Sigmoid colon (tissue), 7 donors: ENCODE results near the gene COL4A1. TPM values are rescaled to one million over a fixed set of nuclear protein-coding genes. Genes with fewer than 3 reads are reported as not detected.

ENCODE experiments used
- DNase-seq: peaks from one replicate; pipeline ENCODE4 v3.0.0-alpha.2; 2019
- H3K27ac ChIP-seq, 4 donors: fragments of 200-600 bp; sonication (generic); one replicate each; pipeline ENCODE4 v1.5.1; 2016 to 2019; ENCODE audit warnings: mild to moderate bottlenecking in 1 of 4
- H3K27me3 ChIP-seq, 3 donors: fragments of 200-600 bp; sonication (generic); one replicate each; pipeline ENCODE4 v1.5.1; 2019; ENCODE audit warnings: mild to moderate bottlenecking in 1 of 3
- H3K36me3 ChIP-seq, 4 donors: fragments of 200-600 bp; sonication (generic); one replicate each; pipeline ENCODE4 v1.5.1; 2016 to 2019
- H3K4me1 ChIP-seq, 4 donors: fragments of 200-600 bp; sonication (generic); one replicate each; pipeline ENCODE4 v1.5.1; 2017 to 2019
- H3K4me3 ChIP-seq, 4 donors: fragments of 200-600 bp; sonication (generic); one replicate each; pipeline ENCODE4 v1.5.1; 2017 to 2019; ENCODE audit warnings: mild to moderate bottlenecking in 2 of 4, moderate library complexity in 1 of 4
- H3K9me3 ChIP-seq, 4 donors: fragments of 200-600 bp in 3 of 4; sonication (generic) in 3 of 4; one replicate each; pipeline versions ENCODE4 v1.5.1 to v1.6.1; 2013 to 2019
- EP300 ChIP-seq, 4 donors: sonication (generic); formaldehyde crosslinking; IDR thresholded peaks; one replicate each; pipeline ENCODE4 v1.6.1; 2017; ENCODE audit warnings: antibody characterized with exemption in 4 of 4
- POLR2A ChIP-seq, 2 donors: fragments of 450-650 bp; IDR thresholded peaks; one replicate each; pipeline ENCODE4 v1.6.1; 2016; ENCODE audit warnings: antibody characterized with exemption in 2 of 2, mild to moderate bottlenecking in 2 of 2, moderate library complexity in 2 of 2
- POLR2AphosphoS5 ChIP-seq, 4 donors: sonication (generic); formaldehyde crosslinking; IDR thresholded peaks; one replicate each; pipeline ENCODE4 v1.6.1; 2017; ENCODE audit warnings: antibody characterized with exemption in 4 of 4
- WGBS, 2 donors: extraction: QIAGEN DNeasy Blood & Tissue Kit; methylation state at CpG; one replicate each; pipeline ENCODE4 v1.1.7; 2013; 5-methylcytosine and 5-hydroxymethylcytosine counted together
- intact Hi-C: fragments of 100-400 bp; cut with DNase I; formaldehyde crosslinking; loops from one replicate; pipeline ENCODE4 v1.15.1; 2023
- polyA plus RNA-seq, 3 donors: library from polyadenylated mRNA; stranded (reverse); fragments of 200-250 nt; gene quantifications; one replicate each; pipeline ENCODE4 v1.2.3, GENCODE V29; 2013
- total RNA-seq, 4 donors: library from RNA; depleted of rRNA; stranded (reverse); fragments of >200 nt; gene quantifications; one replicate each; pipeline ENCODE4 v1.1.0, GENCODE V29; 2016
- TF ChIP-seq, protein P1 (sequence below), 4 experiments: fragments of 450-650 bp in 3 of 4; fragments of 200-600 bp in 1 of 4; IDR thresholded peaks; one replicate each; pipeline ENCODE4 v1.5.1; 2016 to 2019; ENCODE audit warnings: antibody characterized with exemption in 4 of 4, mild to moderate bottlenecking in 3 of 4, moderate library complexity in 2 of 4
- donor health status: healthy with polysubstance abuse.
- donor health status: Bipolar disorder and iron deficiency.
- donor health status: healthy.

The COL4A1 gene
- total and polyA plus RNA-seq, 7 donors, result 9.2 to 598 (median 235) TPM

DNA sequence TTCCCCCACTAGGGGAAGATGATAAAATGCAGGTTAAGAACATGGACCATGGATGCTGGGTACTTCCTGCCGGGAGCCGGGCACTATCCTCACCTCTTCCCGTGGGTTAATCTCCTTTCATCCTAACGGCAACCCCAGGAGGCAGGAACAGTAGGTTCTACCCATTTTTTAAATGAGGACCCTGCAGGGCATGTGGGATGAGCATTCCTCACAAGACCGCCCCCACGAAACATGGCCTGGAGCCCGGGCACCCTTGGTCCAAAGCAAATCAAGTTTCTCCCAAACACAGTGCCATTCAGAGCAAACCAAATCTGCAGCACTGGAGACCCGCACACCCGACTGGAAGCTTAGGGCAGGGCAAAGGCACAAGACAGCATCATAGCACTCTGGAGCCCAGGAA lies 35.5 kb upstream of the COL4A1 start:
- Histone ChIP-seq H3K27ac (peak overlapping the region; percentile 88 to 100 (median 94)), H3K9me3 (no peaks in the 10 kb centered on the region), H3K4me3 (no peak overlapping the region), H3K4me1 (peaks cover 0 to 88% (median 86%) of the 10 kb centered on the region in 4 donors), H3K27me3 (no peaks in the 10 kb centered on the region), H3K36me3 (no peaks in the 10 kb centered on the region)
- no peak for DNase-seq
- 94 to 95% methylated on average over 9 of the region's 9 CpGs for WGBS, 2 donors
- TF ChIP-seq POLR2AphosphoS5 (IDR thresholded peaks at IDR 0.05) (no peak), EP300 (IDR thresholded peaks at IDR 0.05) (no peak), POLR2A (IDR thresholded peaks at IDR 0.05) (no peak)
- TF ChIP-seq, protein P1, sequence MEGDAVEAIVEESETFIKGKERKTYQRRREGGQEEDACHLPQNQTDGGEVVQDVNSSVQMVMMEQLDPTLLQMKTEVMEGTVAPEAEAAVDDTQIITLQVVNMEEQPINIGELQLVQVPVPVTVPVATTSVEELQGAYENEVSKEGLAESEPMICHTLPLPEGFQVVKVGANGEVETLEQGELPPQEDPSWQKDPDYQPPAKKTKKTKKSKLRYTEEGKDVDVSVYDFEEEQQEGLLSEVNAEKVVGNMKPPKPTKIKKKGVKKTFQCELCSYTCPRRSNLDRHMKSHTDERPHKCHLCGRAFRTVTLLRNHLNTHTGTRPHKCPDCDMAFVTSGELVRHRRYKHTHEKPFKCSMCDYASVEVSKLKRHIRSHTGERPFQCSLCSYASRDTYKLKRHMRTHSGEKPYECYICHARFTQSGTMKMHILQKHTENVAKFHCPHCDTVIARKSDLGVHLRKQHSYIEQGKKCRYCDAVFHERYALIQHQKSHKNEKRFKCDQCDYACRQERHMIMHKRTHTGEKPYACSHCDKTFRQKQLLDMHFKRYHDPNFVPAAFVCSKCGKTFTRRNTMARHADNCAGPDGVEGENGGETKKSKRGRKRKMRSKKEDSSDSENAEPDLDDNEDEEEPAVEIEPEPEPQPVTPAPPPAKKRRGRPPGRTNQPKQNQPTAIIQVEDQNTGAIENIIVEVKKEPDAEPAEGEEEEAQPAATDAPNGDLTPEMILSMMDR (IDR thresholded peaks at IDR 0.05), result no peak
- intact Hi-C loops, result no loop called here

DNA sequence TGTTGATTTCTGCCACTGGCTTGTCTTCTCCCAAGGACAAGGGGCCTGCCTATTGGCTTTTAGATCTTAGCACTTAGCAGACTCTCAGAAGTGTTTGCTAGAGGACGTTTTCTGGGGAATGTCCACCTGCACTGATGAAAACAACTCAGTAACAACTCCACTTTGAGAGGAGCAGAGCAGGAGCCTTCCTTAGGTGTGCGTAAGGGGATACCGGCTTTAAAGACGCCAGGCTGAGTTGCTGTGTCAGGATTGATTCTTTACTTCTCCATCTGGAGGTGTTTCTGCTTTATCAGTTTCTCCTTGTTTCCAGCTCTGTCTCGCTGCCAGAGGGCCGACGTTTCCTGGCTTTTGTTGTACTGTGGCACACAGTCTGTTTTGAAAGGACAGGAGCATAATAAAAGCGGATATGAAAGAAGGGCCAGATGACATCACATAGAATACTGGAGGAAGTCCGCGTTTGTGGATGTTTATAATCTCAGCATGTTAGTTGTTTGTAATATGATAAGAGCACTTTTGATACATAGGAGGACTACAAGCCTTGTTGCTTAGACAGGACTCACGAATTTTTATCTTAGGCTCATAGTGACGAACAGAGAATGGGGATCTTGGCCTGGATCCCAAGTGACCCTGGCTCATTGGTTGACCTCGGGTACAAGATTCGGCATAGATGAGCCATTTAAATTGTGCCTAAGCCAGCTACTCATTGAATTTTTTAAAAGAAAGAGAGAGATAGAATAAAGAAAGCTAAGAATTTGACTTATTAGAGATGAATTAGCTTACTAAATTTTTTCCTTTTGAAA lies 34.7 kb upstream of the COL4A1 start:
- intact Hi-C loops, result loop anchor here (2.0 kb wide), 1 partner anchor 47 kb away; no protein-coding TSS in a partner anchor
- 31 to 52% methylated on average over 14 of the region's 14 CpGs for WGBS, 2 donors
- no peak for DNase-seq

DNA sequence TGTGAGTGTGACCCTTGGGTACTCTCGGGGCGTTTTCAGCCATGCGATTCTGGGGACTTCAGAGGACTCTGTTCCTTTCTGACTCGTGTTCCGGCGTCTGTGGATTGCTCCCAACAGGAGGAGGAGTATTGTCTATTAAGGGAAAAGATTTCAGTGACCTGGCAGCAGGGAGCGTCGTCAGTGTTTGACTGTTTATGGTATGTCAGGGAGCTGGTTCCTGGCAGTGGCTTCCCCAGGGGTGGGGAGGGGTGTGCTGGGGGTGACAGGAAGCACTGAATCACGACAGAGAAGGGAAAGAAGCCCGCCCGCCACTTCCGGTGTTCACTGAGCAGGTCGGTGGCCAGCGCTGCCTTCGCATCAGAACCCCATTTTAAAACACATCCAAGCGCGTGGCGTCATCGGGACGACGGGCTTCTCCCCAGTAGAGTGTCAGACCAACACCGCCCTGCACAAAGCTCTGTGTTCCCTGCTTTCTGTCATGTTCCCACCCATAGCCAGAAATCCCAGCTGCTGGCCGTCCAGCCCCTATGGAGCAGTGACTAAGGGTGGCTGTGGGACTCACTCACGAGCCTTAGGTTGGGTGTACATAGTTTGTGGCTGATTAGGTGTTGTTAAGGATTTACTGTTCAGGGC lies 34.0 kb upstream of the COL4A1 start:
- TF ChIP-seq EP300 (IDR thresholded peaks at IDR 0.05) (peak; percentile 45 to 94 (median 74)), POLR2A (IDR thresholded peaks at IDR 0.05) (peak; percentile 59 to 78), POLR2AphosphoS5 (IDR thresholded peaks at IDR 0.05) (peak; percentile 82 to 90 (median 86))
- TF ChIP-seq, protein P1 (IDR thresholded peaks at IDR 0.05), result no peak
- peak overlapping the region; percentile 88 to 100 (median 94) for H3K27ac ChIP-seq
- 28 to 72% methylated on average over 24 of the region's 24 CpGs for WGBS, 2 donors
- no peaks in the 10 kb centered on the region for H3K36me3 ChIP-seq
- intact Hi-C loops, result loop anchor here (2.0 kb wide), 1 partner anchor 48 kb away; no protein-coding TSS in a partner anchor
- H3K9me3 ChIP-seq, result no peaks in the 10 kb centered on the region
- H3K4me3 ChIP-seq, result peak overlapping the region in 3 of 4 donors; percentile 18 to 29 (median 26)
- H3K27me3 ChIP-seq, result no peaks in the 10 kb centered on the region
- DNase-seq, result peak; percentile 98
- peaks cover 0 to 91% (median 88%) of the 10 kb centered on the region in 4 donors for H3K4me1 ChIP-seq

More for the DNA sequence above, 34.7 kb upstream of the COL4A1 start:
- peaks cover 0 to 88% (median 86%) of the 10 kb centered on the region in 4 donors for H3K4me1 ChIP-seq
- H3K9me3 ChIP-seq, result no peaks in the 10 kb centered on the region
- TF ChIP-seq, protein P1 (IDR thresholded peaks at IDR 0.05), result no peak
- TF ChIP-seq EP300 (IDR thresholded peaks at IDR 0.05) (peak in 2 of 4 donors; percentile 15 to 31), POLR2A (IDR thresholded peaks at IDR 0.05) (no peak), POLR2AphosphoS5 (IDR thresholded peaks at IDR 0.05) (peak in 3 of 4 donors; percentile 6 to 44 (median 8))
- peak overlapping the region in 2 of 4 donors; percentile 26 to 29 for H3K4me3 ChIP-seq
- no peaks in the 10 kb centered on the region for H3K27me3 ChIP-seq
- peak overlapping the region; percentile 88 to 100 (median 94) for H3K27ac ChIP-seq
- no peaks in the 10 kb centered on the region for H3K36me3 ChIP-seq

DNA sequence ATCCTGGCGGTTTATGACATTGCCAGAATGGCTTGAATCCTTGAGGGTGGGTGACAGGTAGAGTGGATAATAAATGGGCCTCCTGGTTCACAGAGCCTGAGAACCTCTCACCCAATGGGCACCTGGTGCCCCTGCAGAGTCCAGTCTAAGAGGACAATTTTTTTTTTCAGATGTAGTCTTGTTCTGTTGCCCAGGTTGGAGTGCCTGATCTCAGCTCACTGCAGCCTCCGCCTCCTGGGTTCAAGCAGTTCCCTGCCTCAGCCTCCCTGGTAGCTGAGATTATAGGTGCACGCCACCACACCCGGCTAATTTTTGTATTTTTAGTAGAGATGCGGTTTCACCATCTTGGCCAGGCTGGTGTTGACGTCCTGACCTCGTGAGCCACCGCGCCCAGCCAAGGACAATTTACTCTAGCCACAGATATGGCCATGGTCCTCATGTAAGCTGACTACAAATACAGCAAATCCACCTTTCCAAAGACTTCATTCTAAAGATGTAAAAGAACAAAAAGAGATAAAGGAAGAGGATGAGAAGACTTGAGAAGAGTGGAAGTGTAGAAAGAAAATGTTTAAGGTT lies 33.1 kb upstream of the COL4A1 start:
- intact Hi-C loops, result loop anchor here (2.0 kb wide), 3 partner anchors 27 to 73 kb away; no protein-coding TSS in a partner anchor
- Histone ChIP-seq H3K4me3 (peak overlapping the region in 3 of 4 donors; percentile 18 to 29 (median 26)), H3K4me1 (peaks cover 0 to 99% (median 90%) of the 10 kb centered on the region in 4 donors), H3K27ac (peak overlapping the region; percentile 88 to 100 (median 94)), H3K27me3 (no peaks in the 10 kb centered on the region), H3K36me3 (no peaks in the 10 kb centered on the region), H3K9me3 (no peaks in the 10 kb centered on the region)
- TF ChIP-seq EP300 (IDR thresholded peaks at IDR 0.05) (no peak), POLR2A (IDR thresholded peaks at IDR 0.05) (no peak), POLR2AphosphoS5 (IDR thresholded peaks at IDR 0.05) (no peak)
- TF ChIP-seq, protein P1 (IDR thresholded peaks at IDR 0.05), result no peak
- WGBS, 2 donors, result 84 to 93% methylated on average over 9 of the region's 9 CpGs
- DNase-seq, result no peak
